8988T (cell line): ENCODE data around the gene AKR1C2.
"Not testable (repeated sequence)": the region's sequence is repeated elsewhere in the genome, so short reads cannot be mapped to it uniquely, and the experiment has no call there.

Experiments used
- DNase-seq: peaks from one replicate; pipeline ENCODE4 v3.0.0; 2011

Gene AKR1C2

GRCh38 chr10:5023177-5023805 is 19.6 kb upstream of the AKR1C2 start:
- no peak for DNase-seq

- not testable (repeated sequence) for DNase-seq
Observed at GRCh38 chr10:5021624-5022290, 18.1 kb upstream of the AKR1C2 start.

GRCh38 chr10:5019770-5020612 is 16.3 kb upstream of the AKR1C2 start:
- DNase-seq = not testable (repeated sequence)

DNA sequence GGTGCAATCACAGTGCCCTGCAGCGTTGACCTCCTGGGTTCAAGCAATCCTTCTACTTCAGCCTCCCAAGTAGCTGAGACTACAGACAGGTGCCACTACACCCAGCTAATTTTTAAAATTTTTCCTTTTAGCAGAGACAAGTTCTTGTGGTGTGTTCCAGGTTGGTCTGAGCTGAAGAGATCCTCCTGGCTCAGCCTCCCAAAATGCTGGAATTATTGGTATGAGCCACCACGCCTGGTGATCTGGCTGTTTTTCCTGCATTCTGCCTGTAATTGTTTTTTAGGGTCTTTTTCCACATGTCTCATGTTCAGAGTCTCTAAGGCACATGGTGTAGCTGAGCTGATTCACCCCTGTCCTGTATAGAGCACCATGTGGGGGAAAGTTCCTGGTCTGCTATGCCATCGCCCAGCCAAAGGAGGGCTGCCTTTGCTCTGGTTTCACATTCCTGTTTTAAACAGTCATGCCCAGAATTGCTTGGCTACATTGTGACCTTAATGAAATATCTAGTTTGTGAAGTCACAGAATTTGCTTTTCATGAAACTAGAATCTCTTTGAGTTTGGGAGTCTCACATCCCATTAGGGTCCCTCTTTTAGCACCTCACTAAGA is 15.1 kb upstream of the AKR1C2 start:
- DNase-seq = not testable (repeated sequence)

- DNase-seq = no peak
Observed at GRCh38 chr10:5018134-5018533, 14.5 kb upstream of the AKR1C2 start.

GRCh38 chr10:5014936-5015335 is 11.3 kb upstream of the AKR1C2 start:
- peak; percentile 10 for DNase-seq

GRCh38 chr10:5014200-5014910 is 10.7 kb upstream of the AKR1C2 start:
- DNase-seq = not testable (repeated sequence)

- no peak for DNase-seq
Observed at GRCh38 chr10:5013385-5013784, 9.7 kb upstream of the AKR1C2 start.

DNA sequence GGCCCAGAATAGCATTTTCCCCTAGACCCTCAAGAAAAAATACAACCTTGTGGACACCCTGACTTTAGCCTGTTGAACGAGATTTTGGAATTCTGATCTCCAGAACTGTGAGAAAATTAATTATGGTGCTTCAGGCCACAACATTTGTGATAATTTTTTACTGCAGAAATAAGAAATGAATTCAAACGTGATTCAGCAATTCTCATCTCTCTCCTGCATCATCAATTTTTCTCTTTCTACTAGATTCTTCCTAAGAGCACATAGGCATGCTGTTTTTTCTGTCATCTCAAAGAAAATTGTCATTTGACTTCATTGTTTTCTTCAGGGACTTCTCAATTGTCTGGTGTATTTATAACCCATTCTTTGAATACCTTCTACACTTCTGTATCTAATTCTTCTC is 8.9 kb upstream of the AKR1C2 start:
- no peak for DNase-seq

DNA sequence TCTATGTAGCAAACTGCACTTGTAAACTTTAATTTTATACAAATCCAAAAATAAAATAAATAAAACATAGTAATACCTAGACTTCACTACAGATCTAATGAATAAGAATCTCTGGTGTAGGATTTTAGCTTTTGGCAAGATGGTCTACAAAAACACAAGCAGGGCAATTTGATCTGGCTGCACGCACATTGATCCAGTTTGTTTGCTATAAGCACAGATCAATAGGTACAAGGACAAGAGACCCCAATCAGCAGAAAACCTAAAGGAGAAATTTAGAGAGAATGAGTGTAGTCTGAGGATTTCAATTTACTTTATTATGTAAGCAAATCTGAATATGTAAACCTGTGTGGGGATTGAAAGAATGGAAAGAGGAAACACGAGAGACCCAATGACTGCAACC is 7.7 kb upstream of the AKR1C2 start:
- not testable (repeated sequence) for DNase-seq

- DNase-seq = not testable (repeated sequence)
Observed at GRCh38 chr10:5010043-5010442, 6.4 kb upstream of the AKR1C2 start.

- not testable (repeated sequence) for DNase-seq
Observed at GRCh38 chr10:5008857-5009548, 5.3 kb upstream of the AKR1C2 start.

DNA sequence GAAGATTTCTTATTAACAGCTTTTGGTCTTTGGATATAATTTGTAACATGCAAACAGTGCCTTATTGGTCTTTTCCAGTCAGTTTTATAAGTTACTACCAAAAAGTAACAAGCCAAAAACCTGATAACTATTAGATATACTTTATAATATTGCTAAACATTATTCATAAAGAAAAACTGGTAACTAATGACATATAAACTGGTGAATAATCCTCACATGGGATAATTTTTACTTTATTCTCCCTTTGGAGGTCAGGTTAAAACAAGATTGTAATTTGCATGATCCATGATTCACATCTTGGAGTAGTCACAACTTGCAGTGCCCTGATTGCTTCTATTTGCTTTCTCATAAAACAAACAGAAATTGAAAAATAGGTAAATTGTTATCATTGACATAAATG is 844 bp upstream of the AKR1C2 start:
- not testable (repeated sequence) for DNase-seq

- DNase-seq = not testable (repeated sequence)
Observed at GRCh38 chr10:5004030-5004385, 351 bp upstream of the AKR1C2 start.

GRCh38 chr10:5002013-5002727 is 1.5 kb downstream of the AKR1C2 start:
- no peak for DNase-seq

DNA sequence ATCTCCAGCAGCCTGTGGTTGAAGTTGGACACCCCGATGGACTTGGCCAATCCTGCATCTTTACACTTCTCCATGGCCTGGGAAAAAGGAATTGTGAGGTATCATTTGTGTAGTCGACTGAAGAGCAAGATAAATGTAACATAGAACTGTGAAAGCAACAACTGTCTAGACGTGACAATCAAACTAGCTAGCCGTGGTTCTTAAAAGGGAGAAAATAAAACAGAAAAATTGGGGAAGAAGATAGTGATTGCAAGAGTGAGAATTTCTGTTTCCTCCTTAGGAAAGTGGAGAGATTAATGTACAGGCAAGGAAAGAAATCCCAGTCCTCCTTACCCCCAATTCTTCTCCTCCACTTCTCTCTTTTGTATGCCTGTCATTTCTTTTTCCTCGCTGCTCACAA is 5.0 kb downstream of the AKR1C2 start:
- no peak for DNase-seq

- not testable (repeated sequence) for DNase-seq
Observed at GRCh38 chr10:4994260-4994659, 9.4 kb downstream of the AKR1C2 start.

GRCh38 chr10:4992564-4992963 is 11.1 kb downstream of the AKR1C2 start:
- not testable (repeated sequence) for DNase-seq

DNA sequence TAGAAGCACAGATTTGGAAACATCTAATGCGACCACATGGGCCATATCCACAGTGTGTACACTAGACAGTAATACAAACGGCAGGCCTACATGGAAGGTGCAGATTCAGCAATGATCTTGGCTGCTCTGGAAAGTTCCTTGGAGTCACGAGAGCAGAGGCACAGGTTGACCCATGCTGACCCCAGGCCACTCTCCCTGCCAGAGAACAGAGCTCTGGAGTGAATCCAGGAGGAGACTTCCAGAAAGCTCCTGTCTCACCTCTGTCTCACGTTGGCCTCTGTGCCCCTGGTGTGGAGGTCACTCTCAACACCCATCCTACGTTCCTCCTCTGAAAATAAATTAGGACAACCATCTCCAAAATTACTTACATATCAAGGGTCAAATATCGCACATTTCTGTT is 12.2 kb downstream of the AKR1C2 start:
- DNase-seq = not testable (repeated sequence)

GRCh38 chr10:4990217-4990616 is 13.4 kb downstream of the AKR1C2 start:
- no peak for DNase-seq

GRCh38 chr10:4988000-4988641 is 15.5 kb downstream of the AKR1C2 start:
- not testable (repeated sequence) for DNase-seq
